HEK293 (cell line): Measurements from ENCODE around the gene ZGPAT.

ENCODE experiments used
- CTCF ChIA-PET: fragments of 350-600 bp; formaldehyde crosslinking; extraction: SDS; loops from one replicate; lab custom pipeline; 2021; ENCODE audit warnings: antibody characterized with exemption; lab: Yijun Ruan, JAX
- POLR2A ChIA-PET: fragments of 300-600 bp; formaldehyde crosslinking; extraction: SDS; loops from one replicate; lab custom pipeline; 2020; ENCODE audit warnings: antibody characterized with exemption, inconsistent platforms; lab: Yijun Ruan, JAX
- H3K27ac ChIP-seq: fragments of 200-500 bp; sonication (Bioruptor generic); 2 replicates; pipeline ENCODE4 v1.5.1; 2014; ENCODE audit warnings: low read depth, low read length, control low read depth, inconsistent platforms; ENCODE audit errors: extremely low read depth
- H3K36me3 ChIP-seq, 2 experiments: fragments of 200-500 bp in 1 of 2; sonication (Bioruptor generic) in 1 of 2; 1 replicate in 1 of 2; 2 replicates in 1 of 2; pipeline ENCODE4 v1.5.1; 2014 to 2017; ENCODE audit warnings: inconsistent platforms in 2 of 2, low read length in 2 of 2; ENCODE audit not compliant: control insufficient read depth in 2 of 2, insufficient read depth in 1 of 2
- H3K4me1 ChIP-seq: fragments of 200-500 bp; sonication (Bioruptor generic); 2 replicates; pipeline ENCODE4 v1.5.1; 2014; ENCODE audit warnings: mild to moderate bottlenecking, low read length, inconsistent platforms; ENCODE audit not compliant: control insufficient read depth, insufficient read depth
- H3K4me3 ChIP-seq: 2 replicates; pipeline ENCODE4 v1.5.1; 2011; ENCODE audit warnings: low read depth, mild to moderate bottlenecking, control low read depth, low read length, moderate library complexity
- H3K9me3 ChIP-seq: fragments of 200-500 bp; sonication (Bioruptor generic); 2 replicates; pipeline ENCODE4 v1.5.1; 2014; ENCODE audit warnings: low read depth, low read length, inconsistent platforms; ENCODE audit not compliant: control insufficient read depth, insufficient read depth
- BCL11A ChIP-seq: fragments of 450-650 bp; formaldehyde crosslinking; IDR thresholded peaks from 2 replicates; pipeline ENCODE4 v1.5.1; 2016; ENCODE audit warnings: low read depth, missing biosample characterization, missing genetic modification characterization
- BCL11B ChIP-seq: fragments of 450-650 bp; formaldehyde crosslinking; IDR thresholded peaks from 2 replicates; pipeline ENCODE4 v1.5.1; 2016; ENCODE audit warnings: low read depth, missing biosample characterization, missing genetic modification characterization
- EGR2 ChIP-seq: fragments of 450-650 bp; formaldehyde crosslinking; IDR thresholded peaks from 2 replicates; pipeline ENCODE4 v1.5.1; 2016; ENCODE audit warnings: low read depth, missing biosample characterization, missing genetic modification characterization
- GLIS1 ChIP-seq: fragments of 450-650 bp; formaldehyde crosslinking; IDR thresholded peaks from 2 replicates; pipeline ENCODE4 v1.5.1; 2016; ENCODE audit warnings: missing biosample characterization, missing genetic modification characterization
- GLIS2 ChIP-seq: fragments of 450-650 bp; formaldehyde crosslinking; IDR thresholded peaks from 2 replicates; pipeline ENCODE4 v1.5.1; 2016; ENCODE audit warnings: missing biosample characterization, missing genetic modification characterization
- OVOL3 ChIP-seq: fragments of 450-650 bp; formaldehyde crosslinking; IDR thresholded peaks from 2 replicates; pipeline ENCODE4 v1.5.1; 2016; ENCODE audit warnings: missing biosample characterization, missing genetic modification characterization
- ZBTB7A ChIP-seq: fragments of 450-650 bp; formaldehyde crosslinking; IDR thresholded peaks from 2 replicates; pipeline ENCODE4 v1.5.1; 2016; ENCODE audit warnings: low read depth, missing biosample characterization, missing genetic modification characterization
- ZIC2 ChIP-seq: fragments of 450-650 bp; formaldehyde crosslinking; IDR thresholded peaks from 2 replicates; pipeline ENCODE4 v1.5.1; 2016; ENCODE audit warnings: missing biosample characterization, missing genetic modification characterization
- ZNF221 ChIP-seq: fragments of 450-650 bp; formaldehyde crosslinking; IDR thresholded peaks from 2 replicates; pipeline ENCODE4 v1.5.1; 2017; ENCODE audit warnings: missing biosample characterization, missing genetic modification characterization, borderline replicate concordance
- ZNF37A ChIP-seq: fragments of 450-650 bp; IDR thresholded peaks from 2 replicates; pipeline ENCODE4 v1.5.1; 2018; ENCODE audit warnings: missing biosample characterization, missing genetic modification characterization
- ZNF501 ChIP-seq: fragments of 450-650 bp; formaldehyde crosslinking; IDR thresholded peaks from 2 replicates; pipeline ENCODE4 v1.5.1; 2016; ENCODE audit warnings: missing biosample characterization, missing genetic modification characterization
- ZNF514 ChIP-seq: fragments of 450-650 bp; formaldehyde crosslinking; IDR thresholded peaks from 2 replicates; pipeline ENCODE4 v1.5.1; 2016; ENCODE audit warnings: missing biosample characterization, missing genetic modification characterization
- ZNF600 ChIP-seq: fragments of 450-650 bp; formaldehyde crosslinking; IDR thresholded peaks from 2 replicates; pipeline ENCODE4 v1.5.1; 2016; ENCODE audit warnings: missing biosample characterization, missing genetic modification characterization
- ZNF830 ChIP-seq: fragments of 450-650 bp; IDR thresholded peaks from 2 replicates; pipeline ENCODE4 v1.5.0; 2018; ENCODE audit warnings: missing biosample characterization, missing genetic modification characterization, low read depth, mild to moderate bottlenecking, moderate library complexity
- TF ChIP-seq, protein P1 (sequence below): fragments of 450-650 bp; formaldehyde crosslinking; IDR thresholded peaks from 2 replicates; pipeline ENCODE4 v1.5.1; 2016; ENCODE audit warnings: missing biosample characterization, missing genetic modification characterization
- TF ChIP-seq, protein P2 (sequence below): fragments of 450-650 bp; formaldehyde crosslinking; optimal IDR thresholded peaks from 2 replicates; pipeline ENCODE3; 2016; ENCODE audit warnings: missing biosample characterization, mild to moderate bottlenecking, missing genetic modification characterization

The ZGPAT gene

DNA sequence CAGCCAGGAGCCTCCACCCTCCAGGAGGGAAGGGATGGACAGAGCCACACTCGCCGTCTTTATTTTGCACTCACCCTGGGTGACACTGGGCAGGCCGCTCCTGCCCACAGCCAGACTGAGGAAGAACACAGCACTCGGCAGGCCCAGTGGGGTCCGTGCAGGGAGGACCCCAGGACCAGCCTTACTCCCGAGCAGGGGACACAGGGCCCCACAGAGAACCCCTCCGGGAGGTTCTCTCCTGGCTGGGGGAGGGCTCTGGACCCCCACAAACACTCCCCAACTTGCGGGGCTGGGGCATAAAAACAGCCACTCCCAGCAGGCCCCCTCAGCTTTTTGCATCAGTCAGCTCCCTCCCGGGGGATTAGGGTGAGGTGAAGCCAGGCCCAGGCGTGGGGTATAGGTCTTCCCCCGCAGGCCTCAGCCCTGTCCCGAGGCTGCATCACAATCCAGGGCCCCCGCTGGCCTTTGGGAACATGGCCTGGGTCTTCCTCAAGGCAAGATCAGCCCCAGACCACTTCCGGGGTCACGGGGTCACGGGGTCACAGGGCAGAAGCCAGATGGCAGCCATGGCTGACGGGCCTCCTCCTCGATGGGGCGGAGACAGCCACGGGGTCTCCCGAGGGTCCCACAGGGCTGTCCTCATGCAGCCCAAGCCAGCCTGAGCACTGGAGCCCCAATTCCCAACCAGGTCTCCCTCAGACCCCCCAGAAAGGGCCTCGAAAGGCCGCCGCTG, 8.2 kb upstream of the ZGPAT start:
- no peaks in the 10 kb centered on the region for H3K4me1 ChIP-seq
- ChIA-PET POLR2A (interaction anchor here (1.8 to 2.3 kb wide), 2 partner anchors 9 to 17 kb away, joined by 8 to 9 read pairs; partner anchors contain the start of genes ARFRP1 and ZGPAT), CTCF (interaction anchor here (0.6 to 1.1 kb wide), 2 partner anchors 162 to 272 kb away, joined by 3 read pairs; no protein-coding TSS in a partner anchor)
- H3K27ac ChIP-seq, result no peak overlapping the region
- peaks cover 0 to 32% of the 10 kb centered on the region in 2 experiments; a peak in 1 of 3 replicates for H3K36me3 ChIP-seq
- TF ChIP-seq GLIS2 (tag by site-specific recombination) (0 out of 2 replicates have a peak, but pooled peaks have one; percentile 2), GLIS1 (tag by site-specific recombination) (peak; percentile 49), ZNF830 (tag by site-specific recombination) (no peak), ZIC2 (tag by site-specific recombination) (peak; percentile 18; the same call in 1 of the 2 replicates), ZBTB7A (tag by site-specific recombination) (0 out of 2 replicates have a peak, but pooled peaks have one; percentile 32), BCL11A (peak; percentile 74; the same call in 1 of the 2 replicates), BCL11B (tag by site-specific recombination) (peak; percentile 79; the same call in 1 of the 2 replicates)
- TF ChIP-seq, protein P1, sequence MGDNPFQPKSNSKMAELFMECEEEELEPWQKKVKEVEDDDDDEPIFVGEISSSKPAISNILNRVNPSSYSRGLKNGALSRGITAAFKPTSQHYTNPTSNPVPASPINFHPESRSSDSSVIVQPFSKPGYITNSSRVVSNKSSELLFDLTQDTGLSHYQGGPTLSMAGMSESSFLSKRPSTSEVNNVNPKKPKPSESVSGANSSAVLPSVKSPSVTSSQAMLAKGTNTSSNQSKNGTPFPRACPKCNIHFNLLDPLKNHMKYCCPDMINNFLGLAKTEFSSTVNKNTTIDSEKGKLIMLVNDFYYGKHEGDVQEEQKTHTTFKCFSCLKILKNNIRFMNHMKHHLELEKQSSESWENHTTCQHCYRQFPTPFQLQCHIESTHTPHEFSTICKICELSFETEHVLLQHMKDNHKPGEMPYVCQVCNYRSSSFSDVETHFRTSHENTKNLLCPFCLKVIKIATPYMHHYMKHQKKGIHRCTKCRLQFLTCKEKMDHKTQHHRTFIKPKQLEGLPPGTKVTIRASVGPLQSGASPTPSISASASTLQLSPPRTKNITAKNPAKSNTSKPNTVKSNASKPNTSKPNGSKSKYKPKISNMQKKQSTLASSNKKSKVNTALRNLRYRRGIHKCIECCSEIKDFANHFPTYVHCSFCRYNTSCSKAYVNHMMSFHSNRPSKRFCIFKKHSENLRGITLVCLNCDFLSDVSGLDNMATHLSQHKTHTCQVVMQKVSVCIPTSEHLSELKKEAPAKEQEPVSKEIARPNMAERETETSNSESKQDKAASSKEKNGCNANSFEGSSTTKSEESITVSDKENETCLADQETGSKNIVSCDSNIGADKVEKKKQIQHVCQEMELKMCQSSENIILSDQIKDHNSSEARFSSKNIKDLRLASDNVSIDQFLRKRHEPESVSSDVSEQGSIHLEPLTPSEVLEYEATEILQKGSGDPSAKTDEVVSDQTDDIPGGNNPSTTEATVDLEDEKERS, result no peak
- no peak overlapping the region for H3K4me3 ChIP-seq
- no peaks in the 10 kb centered on the region for H3K9me3 ChIP-seq

DNA sequence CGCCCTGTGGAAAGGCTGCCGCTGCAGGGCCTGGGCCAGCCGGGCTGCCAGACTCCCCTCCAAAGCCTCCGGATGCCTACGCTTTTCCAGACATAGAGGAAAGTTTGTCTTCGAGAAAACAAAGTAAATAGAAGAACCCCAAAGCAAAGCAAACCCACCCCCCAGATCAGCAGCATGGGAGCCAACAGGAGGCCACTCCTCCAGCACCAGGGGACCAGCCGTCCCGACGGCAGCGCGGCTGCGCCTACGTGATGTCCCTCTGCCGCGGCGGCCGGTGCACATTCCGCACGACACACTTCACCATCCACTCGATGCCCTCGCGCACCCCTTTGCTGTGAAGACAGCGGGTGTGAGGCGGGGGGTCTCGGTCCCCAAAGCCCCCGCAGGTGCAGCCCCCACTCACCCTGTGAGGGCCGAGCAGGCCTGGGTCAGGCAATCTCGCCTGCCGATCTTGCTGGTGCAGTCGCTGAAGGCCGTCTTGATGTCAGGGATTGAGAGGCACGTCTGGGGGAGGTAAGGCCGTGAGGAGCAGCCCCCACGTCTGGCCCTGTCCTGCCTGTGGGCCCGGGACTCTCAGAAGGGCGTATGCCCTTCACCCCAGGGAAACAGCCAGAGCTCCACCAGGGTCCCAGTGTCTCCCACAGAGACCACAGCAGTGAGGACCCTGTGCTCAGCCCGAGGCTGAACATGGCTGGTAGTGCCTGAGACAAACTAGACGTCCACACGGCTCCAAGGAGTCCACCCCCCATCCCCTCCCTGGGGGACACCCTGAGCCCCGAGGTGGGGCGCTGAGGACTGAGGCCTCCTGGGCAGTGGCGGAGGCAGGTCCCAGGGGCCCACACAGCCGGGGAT, 7.4 kb upstream of the ZGPAT start:
- TF ChIP-seq ZIC2 (tag by site-specific recombination) (peak; percentile 22; the same call in 1 of the 2 replicates), GLIS1 (tag by site-specific recombination) (peak; percentile 96), ZNF600 (tag by site-specific recombination) (0 out of 2 replicates have a peak, but pooled peaks have one; percentile 23), ZNF37A (no peak)
- TF ChIP-seq, protein P2, sequence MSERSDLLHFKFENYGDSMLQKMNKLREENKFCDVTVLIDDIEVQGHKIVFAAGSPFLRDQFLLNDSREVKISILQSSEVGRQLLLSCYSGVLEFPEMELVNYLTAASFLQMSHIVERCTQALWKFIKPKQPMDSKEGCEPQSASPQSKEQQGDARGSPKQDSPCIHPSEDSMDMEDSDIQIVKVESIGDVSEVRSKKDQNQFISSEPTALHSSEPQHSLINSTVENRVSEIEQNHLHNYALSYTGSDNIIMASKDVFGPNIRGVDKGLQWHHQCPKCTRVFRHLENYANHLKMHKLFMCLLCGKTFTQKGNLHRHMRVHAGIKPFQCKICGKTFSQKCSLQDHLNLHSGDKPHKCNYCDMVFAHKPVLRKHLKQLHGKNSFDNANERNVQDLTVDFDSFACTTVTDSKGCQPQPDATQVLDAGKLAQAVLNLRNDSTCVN, result no peak
- peaks cover 0 to 39% of the 10 kb centered on the region in 2 experiments; a peak in 1 of 3 replicates for H3K36me3 ChIP-seq
- H3K4me3 ChIP-seq, result no peak overlapping the region
- no peaks in the 10 kb centered on the region for H3K9me3 ChIP-seq
- H3K27ac ChIP-seq, result no peak overlapping the region
- no peaks in the 10 kb centered on the region for H3K4me1 ChIP-seq
- POLR2A ChIA-PET, result no interaction called here
- CTCF ChIA-PET, result no interaction called here

GRCh38 chr20:63701051-63701328, 6.8 kb upstream of the ZGPAT start:
- ChIA-PET CTCF (no interaction called here), POLR2A (no interaction called here)
- H3K9me3 ChIP-seq, result no peaks in the 10 kb centered on the region
- no peak overlapping the region for H3K4me3 ChIP-seq
- TF ChIP-seq ZNF501, result no peak
- no peak for TF ChIP-seq ZNF514 (tag by site-specific recombination)
- TF ChIP-seq EGR2 (tag by site-specific recombination), result no peak
- no peak for TF ChIP-seq ZNF221 (tag by site-specific recombination)
- no peak for TF ChIP-seq OVOL3 (tag by site-specific recombination)
- TF ChIP-seq ZNF600 (tag by site-specific recombination), result no peak
- peaks cover 0 to 41% of the 10 kb centered on the region in 2 experiments; a peak in 1 of 3 replicates for H3K36me3 ChIP-seq
- H3K4me1 ChIP-seq, result no peaks in the 10 kb centered on the region
- H3K27ac ChIP-seq, result no peak overlapping the region
